Adrenal gland (tissue), 5 donors: Measurements from ENCODE around the gene OSBP2.

Experiments
- CTCF ChIP-seq, 6 experiments: fragments of 450-650 bp in 4 of 6; fragments of 200-600 bp in 2 of 6; sonication (generic) in 1 of 6; IDR thresholded peaks; 1 replicate in 5 of 6; 2 replicates in 1 of 6; pipeline versions ENCODE4 v1.5.1 to v1.8.0; 2016 to 2021; ENCODE audit warnings: antibody characterized with exemption in 6 of 6, mild to moderate bottlenecking in 2 of 6, moderate library complexity in 1 of 6
- POLR2A ChIP-seq, 2 donors: fragments of 450-650 bp; IDR thresholded peaks; one replicate each; pipeline ENCODE4 v1.6.1; 2017; ENCODE audit warnings: antibody characterized with exemption in 2 of 2, mild to moderate bottlenecking in 2 of 2, moderate library complexity in 1 of 2
- donor health status: DM: no; HTN: no; CAD: no.

DNA sequence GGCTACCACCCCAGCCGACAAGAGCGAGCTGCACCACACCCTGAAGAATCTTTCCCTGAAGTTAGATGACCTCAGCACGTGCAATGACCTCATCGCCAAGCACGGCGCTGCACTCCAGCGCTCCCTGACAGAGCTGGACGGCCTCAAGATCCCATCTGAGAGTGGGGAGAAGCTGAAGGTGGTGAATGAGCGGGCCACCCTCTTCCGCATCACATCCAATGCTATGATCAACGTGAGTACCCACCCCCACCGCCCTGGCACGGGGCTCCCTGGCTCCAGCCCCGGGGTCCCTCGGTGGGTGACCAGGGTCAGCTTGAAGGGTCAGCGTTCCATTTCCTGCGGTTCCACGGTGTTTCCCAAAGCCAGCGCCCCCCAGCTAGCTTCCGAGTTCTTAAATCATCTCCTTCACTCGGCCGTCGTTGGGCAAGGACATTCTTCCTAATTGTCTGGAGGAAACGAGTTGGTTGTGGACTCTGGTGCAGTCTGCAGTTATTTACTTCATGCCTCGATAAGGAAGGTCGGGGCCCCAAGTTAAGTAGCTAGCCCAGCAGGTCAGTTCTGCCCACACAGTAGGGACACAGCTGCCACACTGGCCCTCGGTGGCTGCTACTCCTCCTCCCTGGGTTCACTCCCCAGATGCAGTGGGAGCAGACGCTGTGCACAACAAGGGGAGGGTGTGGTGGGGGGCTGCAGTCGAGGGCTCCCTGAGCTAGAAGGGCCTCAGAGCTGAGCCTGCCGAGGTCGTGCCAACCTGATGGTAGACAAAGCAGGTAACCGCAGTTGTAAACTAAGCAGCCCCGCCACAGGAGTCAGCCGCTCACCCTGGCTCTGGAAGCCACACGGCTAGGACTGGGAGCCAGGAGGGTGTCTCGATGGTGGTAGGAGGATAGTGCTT, 176.0 kb downstream of the OSBP2 start:
- no peak for TF ChIP-seq CTCF (IDR thresholded peaks at IDR 0.05)
- no peak for TF ChIP-seq POLR2A (IDR thresholded peaks at IDR 0.05)
